Neural cell (in vitro differentiated cells): ENCODE measurements around the gene NPDC1. TPM values are rescaled to one million over a fixed set of nuclear protein-coding genes. Genes with fewer than 3 reads are reported as not detected.

Experiments used
- H2AFZ ChIP-seq: fragments of 200-600, 300-800 bp; sonication (generic), shearing (Covaris generic); 2 replicates; pipeline ENCODE4 v1.6.0; 2014; ENCODE audit warnings: low read depth, mild to moderate bottlenecking, antibody characterized with exemption, low read length, moderate library complexity
- H3F3A ChIP-seq: fragments of 200-600 bp; shearing (Covaris generic); 2 replicates; pipeline ENCODE4 v1.6.1; 2016; ENCODE audit warnings: mild to moderate bottlenecking, moderate library complexity, mixed read lengths, antibody characterized with exemption, low read length; ENCODE audit not compliant: insufficient read depth, poor library complexity, severe bottlenecking
- H3K27ac ChIP-seq: fragments of 200-600, 300-800 bp; sonication (generic), shearing (Covaris generic); 2 replicates; pipeline ENCODE4 v1.5.1; 2014; ENCODE audit warnings: mild to moderate bottlenecking, low read length, moderate library complexity
- H3K27me3 ChIP-seq: fragments of 300-800, 200-600 bp; sonication (generic), shearing (Covaris generic); 2 replicates; pipeline ENCODE4 v1.6.0; 2014; ENCODE audit warnings: mild to moderate bottlenecking, low read depth, low read length, moderate library complexity; ENCODE audit not compliant: insufficient read depth
- H3K36me3 ChIP-seq: fragments of 300-800, 200-600 bp; sonication (generic), shearing (Covaris generic); 2 replicates; pipeline ENCODE4 v1.5.1; 2014; ENCODE audit warnings: mild to moderate bottlenecking, antibody characterized with exemption, low read length, moderate library complexity; ENCODE audit not compliant: insufficient read depth
- H3K4me2 ChIP-seq: fragments of 300-800, 200-600 bp; sonication (generic), shearing (Covaris generic); 2 replicates; pipeline ENCODE4 v1.6.0; 2014; ENCODE audit warnings: mild to moderate bottlenecking, low read length
- H3K4me3 ChIP-seq: fragments of 300-800, 200-600 bp; sonication (generic), shearing (Covaris generic); 2 replicates; pipeline ENCODE4 v1.5.1; 2014; ENCODE audit warnings: mild to moderate bottlenecking, low read length, moderate library complexity
- H3K79me2 ChIP-seq: fragments of 200-600 bp; shearing (Covaris generic); replicated peaks from 2 replicates; pipeline ENCODE4 v1.6.0; 2014; ENCODE audit warnings: mild to moderate bottlenecking, low read length, moderate library complexity; ENCODE audit not compliant: insufficient read depth
- H3K9ac ChIP-seq: fragments of 300-800, 200-600 bp; sonication (generic), shearing (Covaris generic); 2 replicates; pipeline ENCODE4 v1.6.1; 2016; ENCODE audit warnings: mild to moderate bottlenecking, low read length, mixed read lengths
- H3K9me2 ChIP-seq: fragments of 200-600 bp; shearing (Covaris generic); 2 replicates; pipeline ENCODE4 v1.6.1; 2016; ENCODE audit warnings: mild to moderate bottlenecking, low read length, mixed read lengths; ENCODE audit not compliant: insufficient read depth
- H3K9me3 ChIP-seq: fragments of 200-600, 300-800 bp; sonication (generic), shearing (Covaris generic); 2 replicates; pipeline ENCODE4 v1.6.1; 2016; ENCODE audit warnings: mild to moderate bottlenecking, mixed run types, low read length, moderate library complexity, mixed read lengths
- H4K20me1 ChIP-seq: fragments of 200-600 bp; shearing (Covaris generic); 2 replicates; pipeline ENCODE4 v1.6.1; 2016; ENCODE audit warnings: mild to moderate bottlenecking, mixed run types; ENCODE audit not compliant: insufficient read depth
- EP300 ChIP-seq: fragments of 450-650 bp; conservative IDR thresholded peaks from 2 replicates; pipeline ENCODE4 v1.6.1; 2014; ENCODE audit warnings: antibody characterized with exemption, mild to moderate bottlenecking, moderate library complexity; ENCODE audit not compliant: poor library complexity, severe bottlenecking
- EZH2 ChIP-seq: fragments of 200-600, 300-800 bp; shearing (Covaris generic), sonication (generic); IDR thresholded peaks from 2 replicates; pipeline ENCODE4 v1.6.1; 2014; ENCODE audit warnings: antibody characterized with exemption, low read length, borderline replicate concordance, mild to moderate bottlenecking; ENCODE audit not compliant: insufficient read depth, poor library complexity, severe bottlenecking
- MXI1 ChIP-seq: fragments of 450-650 bp; conservative IDR thresholded peaks from 2 replicates; pipeline ENCODE4 v1.6.1; 2014; ENCODE audit warnings: antibody characterized with exemption, mild to moderate bottlenecking; ENCODE audit not compliant: poor library complexity, severe bottlenecking
- POLR2AphosphoS5 ChIP-seq: IDR thresholded peaks from 2 replicates; pipeline ENCODE4 v1.6.1; 2012
- RAD21 ChIP-seq: fragments of 450-650 bp; conservative IDR thresholded peaks from 2 replicates; pipeline ENCODE4 v1.6.1; 2014; ENCODE audit warnings: antibody characterized with exemption, mild to moderate bottlenecking, moderate library complexity
- SMC3 ChIP-seq: fragments of 450-650 bp; conservative IDR thresholded peaks from 2 replicates; pipeline ENCODE4 v1.6.1; 2014; ENCODE audit warnings: antibody characterized with exemption, mild to moderate bottlenecking, moderate library complexity; ENCODE audit not compliant: poor library complexity
- TAF1 ChIP-seq: IDR thresholded peaks from 2 replicates; pipeline ENCODE4 v1.6.1; 2012; ENCODE audit warnings: low read depth
- polyA plus RNA-seq: library from polyadenylated mRNA; depleted of rRNA; stranded (reverse); fragments of >200 nt; gene quantifications from 2 replicates; pipeline ENCODE4 v1.2.3, GENCODE V29; 2014
- TF ChIP-seq, protein P1 (sequence below): fragments of 450-650 bp; IDR thresholded peaks from 2 replicates; pipeline ENCODE4 v1.5.1; 2014; ENCODE audit warnings: antibody characterized with exemption, mild to moderate bottlenecking, moderate library complexity; ENCODE audit not compliant: poor library complexity, severe bottlenecking
- TF ChIP-seq, protein P2 (sequence below): IDR thresholded peaks from 2 replicates; pipeline ENCODE4 v1.6.1; 2012; ENCODE audit warnings: borderline replicate concordance

Gene NPDC1
- polyA plus RNA-seq, 1 donor from 2014 or later = 161 TPM

DNA sequence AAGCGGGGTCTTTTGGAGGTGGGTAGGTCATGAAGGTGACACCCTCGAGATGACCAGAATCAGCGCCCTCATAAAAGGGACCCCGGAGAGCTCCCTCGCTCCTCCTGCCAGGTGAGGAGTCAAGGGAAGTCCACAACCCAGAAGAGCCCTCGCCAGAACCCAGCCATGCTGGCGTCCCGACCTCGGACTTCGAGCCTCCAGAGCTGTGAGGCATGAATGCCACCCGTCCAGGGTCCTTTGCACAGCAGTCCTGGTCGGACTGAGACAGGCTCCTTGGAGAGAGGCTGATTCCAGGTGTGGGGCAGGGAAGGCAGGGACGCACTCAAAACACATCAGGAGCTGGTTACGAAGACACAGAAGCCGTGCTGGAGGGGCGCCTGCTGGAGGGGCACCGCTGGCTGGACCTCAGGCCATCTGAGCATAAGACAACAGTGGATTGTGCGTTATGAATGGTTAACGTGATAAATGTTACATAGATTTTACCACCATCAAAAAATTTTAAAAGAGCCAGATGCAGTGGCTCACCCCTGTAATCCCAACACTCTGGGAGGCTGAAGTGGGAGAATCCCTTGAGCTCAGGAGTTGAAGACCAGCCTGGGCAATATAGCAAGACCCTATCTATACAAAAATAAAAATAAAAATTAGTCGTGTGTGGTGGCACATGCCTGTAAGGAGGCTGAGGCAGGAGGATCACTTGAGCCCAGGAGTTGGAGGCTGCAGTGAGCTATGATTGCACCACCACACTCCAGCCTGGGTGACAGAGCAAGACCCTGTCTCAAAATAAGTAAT, 43.9 kb downstream of the NPDC1 start:
- H3K9ac ChIP-seq = no peak overlapping the region
- H3K9me2 ChIP-seq = no peaks in the 10 kb centered on the region
- TF ChIP-seq EZH2 = no peak
- TF ChIP-seq RAD21 = no peak
- TF ChIP-seq, protein P1, sequence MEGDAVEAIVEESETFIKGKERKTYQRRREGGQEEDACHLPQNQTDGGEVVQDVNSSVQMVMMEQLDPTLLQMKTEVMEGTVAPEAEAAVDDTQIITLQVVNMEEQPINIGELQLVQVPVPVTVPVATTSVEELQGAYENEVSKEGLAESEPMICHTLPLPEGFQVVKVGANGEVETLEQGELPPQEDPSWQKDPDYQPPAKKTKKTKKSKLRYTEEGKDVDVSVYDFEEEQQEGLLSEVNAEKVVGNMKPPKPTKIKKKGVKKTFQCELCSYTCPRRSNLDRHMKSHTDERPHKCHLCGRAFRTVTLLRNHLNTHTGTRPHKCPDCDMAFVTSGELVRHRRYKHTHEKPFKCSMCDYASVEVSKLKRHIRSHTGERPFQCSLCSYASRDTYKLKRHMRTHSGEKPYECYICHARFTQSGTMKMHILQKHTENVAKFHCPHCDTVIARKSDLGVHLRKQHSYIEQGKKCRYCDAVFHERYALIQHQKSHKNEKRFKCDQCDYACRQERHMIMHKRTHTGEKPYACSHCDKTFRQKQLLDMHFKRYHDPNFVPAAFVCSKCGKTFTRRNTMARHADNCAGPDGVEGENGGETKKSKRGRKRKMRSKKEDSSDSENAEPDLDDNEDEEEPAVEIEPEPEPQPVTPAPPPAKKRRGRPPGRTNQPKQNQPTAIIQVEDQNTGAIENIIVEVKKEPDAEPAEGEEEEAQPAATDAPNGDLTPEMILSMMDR = no peak
- TF ChIP-seq MXI1 = no peak
- TF ChIP-seq, protein P2, sequence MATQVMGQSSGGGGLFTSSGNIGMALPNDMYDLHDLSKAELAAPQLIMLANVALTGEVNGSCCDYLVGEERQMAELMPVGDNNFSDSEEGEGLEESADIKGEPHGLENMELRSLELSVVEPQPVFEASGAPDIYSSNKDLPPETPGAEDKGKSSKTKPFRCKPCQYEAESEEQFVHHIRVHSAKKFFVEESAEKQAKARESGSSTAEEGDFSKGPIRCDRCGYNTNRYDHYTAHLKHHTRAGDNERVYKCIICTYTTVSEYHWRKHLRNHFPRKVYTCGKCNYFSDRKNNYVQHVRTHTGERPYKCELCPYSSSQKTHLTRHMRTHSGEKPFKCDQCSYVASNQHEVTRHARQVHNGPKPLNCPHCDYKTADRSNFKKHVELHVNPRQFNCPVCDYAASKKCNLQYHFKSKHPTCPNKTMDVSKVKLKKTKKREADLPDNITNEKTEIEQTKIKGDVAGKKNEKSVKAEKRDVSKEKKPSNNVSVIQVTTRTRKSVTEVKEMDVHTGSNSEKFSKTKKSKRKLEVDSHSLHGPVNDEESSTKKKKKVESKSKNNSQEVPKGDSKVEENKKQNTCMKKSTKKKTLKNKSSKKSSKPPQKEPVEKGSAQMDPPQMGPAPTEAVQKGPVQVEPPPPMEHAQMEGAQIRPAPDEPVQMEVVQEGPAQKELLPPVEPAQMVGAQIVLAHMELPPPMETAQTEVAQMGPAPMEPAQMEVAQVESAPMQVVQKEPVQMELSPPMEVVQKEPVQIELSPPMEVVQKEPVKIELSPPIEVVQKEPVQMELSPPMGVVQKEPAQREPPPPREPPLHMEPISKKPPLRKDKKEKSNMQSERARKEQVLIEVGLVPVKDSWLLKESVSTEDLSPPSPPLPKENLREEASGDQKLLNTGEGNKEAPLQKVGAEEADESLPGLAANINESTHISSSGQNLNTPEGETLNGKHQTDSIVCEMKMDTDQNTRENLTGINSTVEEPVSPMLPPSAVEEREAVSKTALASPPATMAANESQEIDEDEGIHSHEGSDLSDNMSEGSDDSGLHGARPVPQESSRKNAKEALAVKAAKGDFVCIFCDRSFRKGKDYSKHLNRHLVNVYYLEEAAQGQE = no peak
- no peak for TF ChIP-seq POLR2AphosphoS5
- no peak for TF ChIP-seq EP300
- TF ChIP-seq SMC3 = no peak
- no peak for TF ChIP-seq TAF1
- H3K27me3 ChIP-seq = no peaks in the 10 kb centered on the region
- no peaks in the 10 kb centered on the region for H3K9me3 ChIP-seq
- no peaks in the 10 kb centered on the region for H3K36me3 ChIP-seq
- H3F3A ChIP-seq = no peaks in the 10 kb centered on the region
- H3K27ac ChIP-seq = no peak overlapping the region
- H3K4me2 ChIP-seq = no peak overlapping the region
- no peaks in the 10 kb centered on the region for H3K79me2 ChIP-seq
- no peak overlapping the region for H3K4me3 ChIP-seq
- no peaks in the 10 kb centered on the region for H4K20me1 ChIP-seq
- no peak overlapping the region for H2AFZ ChIP-seq

DNA sequence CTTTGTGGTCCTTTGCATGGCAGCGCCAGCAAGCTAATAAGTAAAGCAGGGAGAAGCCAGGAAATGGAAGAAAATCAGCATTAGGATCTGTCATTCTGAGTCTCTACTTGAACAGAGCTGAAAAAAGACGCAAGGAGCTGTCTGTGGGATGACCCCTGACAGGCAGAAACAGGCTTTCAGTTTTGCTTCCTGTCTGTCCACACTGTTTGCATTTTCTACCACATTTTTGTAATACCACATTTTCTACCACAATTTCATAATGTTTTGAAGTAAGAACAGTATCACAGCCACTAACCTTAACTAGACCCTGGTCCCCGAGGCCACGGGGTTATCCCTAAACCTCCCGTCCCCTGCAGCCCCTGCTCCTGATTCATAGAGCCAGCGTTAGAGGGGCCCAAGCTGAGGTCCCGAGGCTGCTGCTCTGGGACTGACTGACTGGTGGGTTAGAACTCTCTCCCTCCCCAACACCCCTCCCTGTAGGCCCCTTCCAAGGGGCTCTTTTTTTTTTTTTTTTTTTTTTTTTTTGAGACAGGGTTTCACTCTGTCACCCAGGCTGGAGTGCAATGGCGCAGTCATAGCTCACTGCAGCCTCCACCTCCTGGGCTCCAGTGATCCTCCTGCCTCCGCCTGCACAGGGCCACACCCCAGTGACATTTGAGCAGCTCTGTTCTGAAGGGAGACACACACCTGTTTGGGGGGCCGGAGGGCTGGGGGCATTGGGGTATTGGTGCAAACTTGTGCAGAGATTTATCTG, 45.6 kb downstream of the NPDC1 start:
- H3K4me3 ChIP-seq = no peak overlapping the region
- TF ChIP-seq EP300 = no peak
- no peak for TF ChIP-seq TAF1
- no peak for TF ChIP-seq POLR2AphosphoS5
- TF ChIP-seq, protein P2 = no peak
- TF ChIP-seq, protein P1 = no peak
- no peak for TF ChIP-seq MXI1
- TF ChIP-seq RAD21 = no peak
- TF ChIP-seq SMC3 = no peak
- TF ChIP-seq EZH2 = no peak
- no peak overlapping the region for H2AFZ ChIP-seq
- H3K27ac ChIP-seq = no peak overlapping the region
- H3K4me2 ChIP-seq = no peak overlapping the region
- no peaks in the 10 kb centered on the region for H3K79me2 ChIP-seq
- H3K36me3 ChIP-seq = no peaks in the 10 kb centered on the region
- H4K20me1 ChIP-seq = no peaks in the 10 kb centered on the region
- no peaks in the 10 kb centered on the region for H3K27me3 ChIP-seq
- no peaks in the 10 kb centered on the region for H3F3A ChIP-seq
- H3K9me2 ChIP-seq = no peaks in the 10 kb centered on the region
- no peaks in the 10 kb centered on the region for H3K9me3 ChIP-seq
- no peak overlapping the region for H3K9ac ChIP-seq
